Liver (tissue), 9 donors: ENCODE results near the gene GATAD2B. TPM values are rescaled to one million over a fixed set of nuclear protein-coding genes. Genes with fewer than 3 reads are reported as not detected.

Source experiments
- DNase-seq: peaks from one replicate; pipeline ENCODE4 v3.0.0-alpha.2; 2017; ENCODE audit warnings: low spot score
- H3K27ac ChIP-seq, 2 donors: one replicate each; pipeline ENCODE4 v1.7.0; 2013; ENCODE audit warnings: inconsistent platforms in 2 of 2, low read length in 2 of 2, control low read depth in 1 of 2, low read depth in 1 of 2, mild to moderate bottlenecking in 1 of 2
- H3K27me3 ChIP-seq, 4 donors: one replicate each; pipeline versions ENCODE4 v1.6.1 to v1.7.0; 2013; ENCODE audit warnings: low read length in 3 of 4, inconsistent platforms in 1 of 4, mild to moderate bottlenecking in 1 of 4, moderate library complexity in 1 of 4; ENCODE audit not compliant: control insufficient read depth in 4 of 4, insufficient read depth in 4 of 4
- H3K36me3 ChIP-seq, 4 donors: one replicate each; pipeline versions ENCODE4 v1.6.1 to v1.7.0; 2013; ENCODE audit warnings: low read length in 3 of 4, mild to moderate bottlenecking in 3 of 4, low read depth in 1 of 4, moderate library complexity in 1 of 4; ENCODE audit not compliant: control insufficient read depth in 4 of 4, insufficient read depth in 3 of 4
- H3K4me1 ChIP-seq, 4 donors: one replicate each; pipeline versions ENCODE4 v1.6.1 to v1.7.0; 2013; ENCODE audit warnings: low read length in 3 of 4, mild to moderate bottlenecking in 3 of 4, moderate library complexity in 1 of 4; ENCODE audit not compliant: control insufficient read depth in 4 of 4, insufficient read depth in 4 of 4
- H3K4me3 ChIP-seq, 3 donors: one replicate each; pipeline versions ENCODE4 v1.6.1 to v1.7.0; 2013; ENCODE audit warnings: low read length in 3 of 3, control low read depth in 1 of 3, low read depth in 1 of 3, mild to moderate bottlenecking in 1 of 3
- H3K9ac ChIP-seq, 2 donors: one replicate each; pipeline ENCODE4 v1.7.0; 2013; ENCODE audit warnings: low read length in 2 of 2, mild to moderate bottlenecking in 2 of 2, moderate library complexity in 2 of 2, control low read depth in 1 of 2, low read depth in 1 of 2
- H3K9me3 ChIP-seq, 4 donors: one replicate each; pipeline versions ENCODE4 v1.6.1 to v1.7.0; 2013; ENCODE audit warnings: low read length in 3 of 4; ENCODE audit not compliant: control insufficient read depth in 4 of 4
- FOXA1 ChIP-seq: IDR thresholded peaks from 2 replicates; pipeline ENCODE4 v1.6.1; 2016; ENCODE audit warnings: antibody characterized with exemption
- FOXA2 ChIP-seq: IDR thresholded peaks from 2 replicates; pipeline ENCODE4 v1.6.1; 2016; ENCODE audit warnings: antibody characterized with exemption
- GABPA ChIP-seq, 2 donors: IDR thresholded peaks in 1 of 2; conservative IDR thresholded peaks in 1 of 2; 2 replicates each; pipeline ENCODE4 v1.6.1; 2016; ENCODE audit warnings: antibody characterized with exemption in 2 of 2, mild to moderate bottlenecking in 1 of 2, moderate library complexity in 1 of 2
- HNF4A ChIP-seq, 2 donors: conservative IDR thresholded peaks; 2 replicates each; pipeline ENCODE4 v1.6.1; 2016; ENCODE audit warnings: antibody characterized with exemption in 2 of 2, mild to moderate bottlenecking in 2 of 2
- HNF4G ChIP-seq: IDR thresholded peaks from 2 replicates; pipeline ENCODE4 v1.6.1; 2016; ENCODE audit warnings: antibody characterized with exemption
- JUND ChIP-seq, 2 donors: IDR thresholded peaks; 2 replicates each; pipeline ENCODE4 v1.6.1; 2016; ENCODE audit warnings: antibody characterized with exemption in 2 of 2
- NR2F2 ChIP-seq: IDR thresholded peaks from 2 replicates; pipeline ENCODE4 v1.6.1; 2016; ENCODE audit warnings: antibody characterized with exemption
- RAD21 ChIP-seq, 2 donors: IDR thresholded peaks; 2 replicates each; pipeline ENCODE4 v1.6.1; 2016; ENCODE audit warnings: antibody characterized with exemption in 2 of 2, mild to moderate bottlenecking in 2 of 2
- TAF1 ChIP-seq: conservative IDR thresholded peaks from 2 replicates; pipeline ENCODE4 v1.6.1; 2016; ENCODE audit warnings: antibody characterized with exemption, mild to moderate bottlenecking
- WGBS: extraction: QIAGEN DNeasy Blood & Tissue Kit; methylation state at CpG from one replicate; pipeline ENCODE4 v1.1.7; 2013; 5-methylcytosine and 5-hydroxymethylcytosine counted together
- polyA plus RNA-seq, 2 donors: library from polyadenylated mRNA; stranded (reverse) in 1 of 2; unstranded in 1 of 2; fragments of 200-250 nt in 1 of 2; fragments of >200 nt in 1 of 2; fragmentation: Nextera tagmentation in 1 of 2; extraction: Ambion mirVana in 1 of 2; gene quantifications; one replicate each; pipeline versions ENCODE4 v1.2.1 to v1.2.3, GENCODE V29; 2013 to 2015
- total RNA-seq, 2 donors: library from RNA; depleted of rRNA; stranded (reverse); fragments of >200 nt; gene quantifications; one replicate each; pipeline ENCODE4 v1.2.3, GENCODE V29; 2014
- TF ChIP-seq, protein P1 (sequence below): IDR thresholded peaks from 2 replicates; pipeline ENCODE4 v1.6.1; 2016; ENCODE audit warnings: antibody characterized with exemption, mild to moderate bottlenecking
- TF ChIP-seq, protein P2 (sequence below): IDR thresholded peaks from 2 replicates; pipeline ENCODE4 v1.6.1; 2016; ENCODE audit warnings: antibody characterized with exemption
- TF ChIP-seq, protein P3 (sequence below): IDR thresholded peaks from 2 replicates; pipeline ENCODE4 v1.6.1; 2016; ENCODE audit warnings: antibody characterized with exemption
- TF ChIP-seq, protein P4 (sequence below): fragments of 150-350 bp; IDR thresholded peaks from 2 replicates; pipeline ENCODE4 v1.5.1; 2017; ENCODE audit warnings: improper control_type of control experiment, low read depth, low read length; ENCODE audit not compliant: missing input control
- donor health status: healthy.
- donor health status: healthy.
- donor health status: healthy.
- donor health status: healthy.
- donor health status: healthy.

The GATAD2B gene
- total and polyA plus RNA-seq, 4 donors, result 3.2 to 4.9 (median 3.9) TPM

DNA sequence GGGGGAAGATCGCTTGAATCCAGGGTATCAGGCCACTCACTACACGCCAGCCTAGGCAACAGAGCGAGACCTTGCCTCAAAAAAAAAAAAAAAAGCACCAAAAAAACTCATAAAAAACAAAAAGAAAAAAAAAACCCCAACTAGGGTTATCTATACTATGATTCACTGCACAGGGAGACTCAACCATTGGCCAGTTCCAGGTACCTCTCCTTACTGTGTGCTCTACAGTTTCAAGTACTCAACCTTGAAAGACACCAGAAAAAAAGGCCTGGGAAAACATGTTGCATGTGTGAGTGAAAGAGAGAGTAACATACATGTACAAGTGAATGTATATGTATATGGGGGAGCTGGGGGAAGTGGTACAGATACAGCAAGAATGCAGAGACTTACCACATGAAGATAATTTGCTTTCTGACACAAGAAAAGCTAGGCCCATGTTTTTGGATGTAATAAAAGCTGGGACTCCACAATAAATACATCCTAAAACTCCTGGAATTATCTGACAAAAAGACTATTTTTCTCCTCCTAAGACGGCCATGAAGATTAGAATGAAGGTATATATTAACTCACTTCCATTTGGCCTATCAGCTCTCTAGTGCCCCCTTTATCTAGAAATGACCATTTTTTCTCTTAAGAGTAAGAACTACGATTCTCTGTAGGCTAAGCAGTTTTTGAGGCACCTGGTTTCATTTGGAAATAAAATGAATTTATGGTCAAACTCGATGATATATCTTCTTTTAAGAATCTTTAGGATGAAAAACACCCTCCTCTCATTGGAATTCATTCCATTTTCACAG is 95.4 kb downstream of the GATAD2B start:
- H3K27me3 ChIP-seq, result no peaks in the 10 kb centered on the region
- no peak overlapping the region for H3K27ac ChIP-seq
- H3K9me3 ChIP-seq, result no peaks in the 10 kb centered on the region
- TF ChIP-seq NR2F2 (no peak), FOXA1 (no peak), HNF4A (conservative IDR thresholded peaks at IDR 0.05) (no peak), GABPA (IDR thresholded peaks at IDR 0.05 in 1 of 2, conservative IDR thresholded peaks at IDR 0.05 in 1 of 2) (no peak)
- TF ChIP-seq, protein P1, sequence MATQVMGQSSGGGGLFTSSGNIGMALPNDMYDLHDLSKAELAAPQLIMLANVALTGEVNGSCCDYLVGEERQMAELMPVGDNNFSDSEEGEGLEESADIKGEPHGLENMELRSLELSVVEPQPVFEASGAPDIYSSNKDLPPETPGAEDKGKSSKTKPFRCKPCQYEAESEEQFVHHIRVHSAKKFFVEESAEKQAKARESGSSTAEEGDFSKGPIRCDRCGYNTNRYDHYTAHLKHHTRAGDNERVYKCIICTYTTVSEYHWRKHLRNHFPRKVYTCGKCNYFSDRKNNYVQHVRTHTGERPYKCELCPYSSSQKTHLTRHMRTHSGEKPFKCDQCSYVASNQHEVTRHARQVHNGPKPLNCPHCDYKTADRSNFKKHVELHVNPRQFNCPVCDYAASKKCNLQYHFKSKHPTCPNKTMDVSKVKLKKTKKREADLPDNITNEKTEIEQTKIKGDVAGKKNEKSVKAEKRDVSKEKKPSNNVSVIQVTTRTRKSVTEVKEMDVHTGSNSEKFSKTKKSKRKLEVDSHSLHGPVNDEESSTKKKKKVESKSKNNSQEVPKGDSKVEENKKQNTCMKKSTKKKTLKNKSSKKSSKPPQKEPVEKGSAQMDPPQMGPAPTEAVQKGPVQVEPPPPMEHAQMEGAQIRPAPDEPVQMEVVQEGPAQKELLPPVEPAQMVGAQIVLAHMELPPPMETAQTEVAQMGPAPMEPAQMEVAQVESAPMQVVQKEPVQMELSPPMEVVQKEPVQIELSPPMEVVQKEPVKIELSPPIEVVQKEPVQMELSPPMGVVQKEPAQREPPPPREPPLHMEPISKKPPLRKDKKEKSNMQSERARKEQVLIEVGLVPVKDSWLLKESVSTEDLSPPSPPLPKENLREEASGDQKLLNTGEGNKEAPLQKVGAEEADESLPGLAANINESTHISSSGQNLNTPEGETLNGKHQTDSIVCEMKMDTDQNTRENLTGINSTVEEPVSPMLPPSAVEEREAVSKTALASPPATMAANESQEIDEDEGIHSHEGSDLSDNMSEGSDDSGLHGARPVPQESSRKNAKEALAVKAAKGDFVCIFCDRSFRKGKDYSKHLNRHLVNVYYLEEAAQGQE, result no peak
- TF ChIP-seq, protein P2, sequence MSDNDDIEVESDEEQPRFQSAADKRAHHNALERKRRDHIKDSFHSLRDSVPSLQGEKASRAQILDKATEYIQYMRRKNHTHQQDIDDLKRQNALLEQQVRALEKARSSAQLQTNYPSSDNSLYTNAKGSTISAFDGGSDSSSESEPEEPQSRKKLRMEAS, result no peak
- H3K4me3 ChIP-seq, result no peak overlapping the region
- no peak overlapping the region for H3K9ac ChIP-seq
- DNase-seq, result no peak
- peaks cover 8 to 15% (median 10%) of the 10 kb centered on the region in 4 donors for H3K36me3 ChIP-seq
- H3K4me1 ChIP-seq, result no peaks in the 10 kb centered on the region
- 96% methylated on average over 6 of the region's 6 CpGs for WGBS

DNA sequence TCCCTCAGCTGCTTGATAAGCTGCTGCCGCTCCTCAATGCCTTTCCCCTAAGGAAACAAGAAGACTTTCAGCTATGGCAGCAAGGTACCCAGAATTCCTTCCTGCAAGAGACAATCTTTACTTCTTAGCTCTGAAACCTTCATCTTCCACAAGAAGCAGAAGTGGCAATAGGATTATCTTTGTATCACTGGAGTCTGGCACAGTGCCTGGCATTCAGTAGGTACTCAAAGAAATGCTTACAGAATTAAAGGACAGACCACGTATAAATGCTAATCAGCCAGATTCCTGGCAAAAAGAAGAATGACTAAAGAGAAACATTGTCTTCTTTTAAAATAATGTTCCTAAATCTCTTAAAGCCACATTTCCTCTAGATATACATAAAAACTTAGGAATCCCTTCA is 103.9 kb downstream of the GATAD2B start:
- Histone ChIP-seq H3K4me3 (no peak overlapping the region), H3K9ac (no peak overlapping the region), H3K27me3 (no peaks in the 10 kb centered on the region), H3K4me1 (no peaks in the 10 kb centered on the region), H3K27ac (no peak overlapping the region), H3K36me3 (peaks cover 4 to 36% (median 28%) of the 10 kb centered on the region in 4 donors), H3K9me3 (no peaks in the 10 kb centered on the region)
- TF ChIP-seq FOXA2, result no peak
- no peak for TF ChIP-seq HNF4A (conservative IDR thresholded peaks at IDR 0.05)
- TF ChIP-seq HNF4G, result no peak
- TF ChIP-seq, protein P2, result no peak
- TF ChIP-seq GABPA (IDR thresholded peaks at IDR 0.05 in 1 of 2, conservative IDR thresholded peaks at IDR 0.05 in 1 of 2), result no peak
- no peak for TF ChIP-seq JUND (IDR thresholded peaks at IDR 0.05)
- TF ChIP-seq, protein P3, sequence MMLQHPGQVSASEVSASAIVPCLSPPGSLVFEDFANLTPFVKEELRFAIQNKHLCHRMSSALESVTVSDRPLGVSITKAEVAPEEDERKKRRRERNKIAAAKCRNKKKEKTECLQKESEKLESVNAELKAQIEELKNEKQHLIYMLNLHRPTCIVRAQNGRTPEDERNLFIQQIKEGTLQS, result no peak
- TF ChIP-seq TAF1, result no peak
- TF ChIP-seq FOXA1, result no peak
- TF ChIP-seq RAD21 (IDR thresholded peaks at IDR 0.05), result no peak
- no peak for TF ChIP-seq NR2F2
- TF ChIP-seq, protein P4, sequence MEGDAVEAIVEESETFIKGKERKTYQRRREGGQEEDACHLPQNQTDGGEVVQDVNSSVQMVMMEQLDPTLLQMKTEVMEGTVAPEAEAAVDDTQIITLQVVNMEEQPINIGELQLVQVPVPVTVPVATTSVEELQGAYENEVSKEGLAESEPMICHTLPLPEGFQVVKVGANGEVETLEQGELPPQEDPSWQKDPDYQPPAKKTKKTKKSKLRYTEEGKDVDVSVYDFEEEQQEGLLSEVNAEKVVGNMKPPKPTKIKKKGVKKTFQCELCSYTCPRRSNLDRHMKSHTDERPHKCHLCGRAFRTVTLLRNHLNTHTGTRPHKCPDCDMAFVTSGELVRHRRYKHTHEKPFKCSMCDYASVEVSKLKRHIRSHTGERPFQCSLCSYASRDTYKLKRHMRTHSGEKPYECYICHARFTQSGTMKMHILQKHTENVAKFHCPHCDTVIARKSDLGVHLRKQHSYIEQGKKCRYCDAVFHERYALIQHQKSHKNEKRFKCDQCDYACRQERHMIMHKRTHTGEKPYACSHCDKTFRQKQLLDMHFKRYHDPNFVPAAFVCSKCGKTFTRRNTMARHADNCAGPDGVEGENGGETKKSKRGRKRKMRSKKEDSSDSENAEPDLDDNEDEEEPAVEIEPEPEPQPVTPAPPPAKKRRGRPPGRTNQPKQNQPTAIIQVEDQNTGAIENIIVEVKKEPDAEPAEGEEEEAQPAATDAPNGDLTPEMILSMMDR, result no peak
- 88% methylated on average over 2 of the region's 2 CpGs for WGBS
- DNase-seq, result no peak
